Fibroblast of pulmonary artery (primary cell): ENCODE data around the gene TJP2.

ENCODE experiments used
- DNase-seq: peaks from one replicate; pipeline ENCODE4 v3.0.0-alpha.2; 2010; ENCODE audit warnings: low read depth
- H3K4me3 ChIP-seq: replicated peaks from 2 replicates; pipeline ENCODE4 v1.5.1; 2011; ENCODE audit warnings: low read depth, mild to moderate bottlenecking, control low read depth, low read length, moderate library complexity
- TF ChIP-seq, protein P1 (sequence below): IDR thresholded peaks from 2 replicates; pipeline ENCODE4 v1.5.1; 2011; ENCODE audit warnings: mild to moderate bottlenecking, control low read depth, low read length, inconsistent platforms; ENCODE audit errors: missing control alignments

The TJP2 gene

DNA sequence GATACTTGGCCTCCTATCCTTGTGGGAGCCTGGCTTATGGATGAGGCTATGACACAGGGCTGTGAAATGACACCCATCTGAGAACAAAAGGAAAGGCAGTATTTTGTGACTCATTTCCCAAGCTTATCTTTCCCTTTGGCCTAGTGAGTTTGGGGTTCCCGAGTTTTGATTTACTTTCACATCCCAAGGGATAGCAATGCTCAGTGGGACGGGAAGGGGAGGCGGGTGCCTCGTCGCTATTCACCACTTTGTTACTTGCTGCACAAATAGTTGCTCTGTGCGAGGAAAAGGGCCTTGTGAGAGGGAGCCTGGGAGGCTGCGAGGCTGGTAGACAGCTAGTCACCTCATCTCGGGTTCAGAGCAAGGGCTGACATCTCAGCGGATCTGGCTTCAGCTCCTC is 91.8 kb downstream of the TJP2 start:
- H3K4me3 ChIP-seq, result no peak overlapping the region
- peak; percentile 39 for DNase-seq

DNA sequence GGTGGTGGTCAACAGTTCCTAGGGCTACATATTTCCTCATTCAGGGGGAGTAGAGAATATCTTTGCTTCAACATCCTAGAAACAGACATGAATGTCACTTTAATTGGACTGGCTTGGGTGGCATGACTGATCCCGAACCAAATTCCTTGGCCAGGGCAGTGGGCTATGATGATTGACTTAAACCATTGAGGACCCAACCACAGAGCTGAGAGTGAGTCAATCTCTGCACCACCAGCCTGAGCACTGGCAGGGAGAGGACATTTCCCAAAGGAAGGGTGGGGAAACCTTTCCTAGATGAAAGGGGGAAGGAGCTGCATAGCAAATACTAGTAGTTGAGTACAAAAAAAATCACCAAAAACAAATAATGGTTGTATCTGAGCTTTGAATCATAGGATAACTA is 98.1 kb downstream of the TJP2 start:
- TF ChIP-seq, protein P1, sequence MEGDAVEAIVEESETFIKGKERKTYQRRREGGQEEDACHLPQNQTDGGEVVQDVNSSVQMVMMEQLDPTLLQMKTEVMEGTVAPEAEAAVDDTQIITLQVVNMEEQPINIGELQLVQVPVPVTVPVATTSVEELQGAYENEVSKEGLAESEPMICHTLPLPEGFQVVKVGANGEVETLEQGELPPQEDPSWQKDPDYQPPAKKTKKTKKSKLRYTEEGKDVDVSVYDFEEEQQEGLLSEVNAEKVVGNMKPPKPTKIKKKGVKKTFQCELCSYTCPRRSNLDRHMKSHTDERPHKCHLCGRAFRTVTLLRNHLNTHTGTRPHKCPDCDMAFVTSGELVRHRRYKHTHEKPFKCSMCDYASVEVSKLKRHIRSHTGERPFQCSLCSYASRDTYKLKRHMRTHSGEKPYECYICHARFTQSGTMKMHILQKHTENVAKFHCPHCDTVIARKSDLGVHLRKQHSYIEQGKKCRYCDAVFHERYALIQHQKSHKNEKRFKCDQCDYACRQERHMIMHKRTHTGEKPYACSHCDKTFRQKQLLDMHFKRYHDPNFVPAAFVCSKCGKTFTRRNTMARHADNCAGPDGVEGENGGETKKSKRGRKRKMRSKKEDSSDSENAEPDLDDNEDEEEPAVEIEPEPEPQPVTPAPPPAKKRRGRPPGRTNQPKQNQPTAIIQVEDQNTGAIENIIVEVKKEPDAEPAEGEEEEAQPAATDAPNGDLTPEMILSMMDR, result no peak
- H3K4me3 ChIP-seq, result no peak overlapping the region
- DNase-seq, result no peak

More for the DNA sequence above, 91.8 kb downstream of the TJP2 start:
- TF ChIP-seq, protein P1, result no peak

DNA sequence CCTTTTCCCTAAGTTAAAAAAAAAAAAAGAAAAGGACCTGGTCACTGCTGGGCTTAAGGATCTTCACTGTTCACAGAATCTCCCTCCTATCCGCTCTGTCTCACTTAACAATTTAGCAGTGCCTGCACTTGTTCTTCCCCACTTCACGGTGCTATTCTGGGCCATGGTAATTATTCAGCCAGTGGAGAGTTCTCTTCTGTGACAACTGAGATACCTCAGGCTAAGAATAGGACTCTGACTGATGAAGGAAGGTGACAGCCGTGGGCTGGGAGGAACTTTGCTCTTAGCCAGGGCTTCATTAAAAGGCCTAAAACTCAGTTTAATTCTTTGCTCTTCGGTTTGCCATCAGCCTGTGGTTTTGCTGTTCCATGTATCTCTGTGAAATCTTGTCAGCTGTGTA is 99.1 kb downstream of the TJP2 start:
- TF ChIP-seq, protein P1, result no peak
- DNase-seq, result no peak
- no peak overlapping the region for H3K4me3 ChIP-seq

DNA sequence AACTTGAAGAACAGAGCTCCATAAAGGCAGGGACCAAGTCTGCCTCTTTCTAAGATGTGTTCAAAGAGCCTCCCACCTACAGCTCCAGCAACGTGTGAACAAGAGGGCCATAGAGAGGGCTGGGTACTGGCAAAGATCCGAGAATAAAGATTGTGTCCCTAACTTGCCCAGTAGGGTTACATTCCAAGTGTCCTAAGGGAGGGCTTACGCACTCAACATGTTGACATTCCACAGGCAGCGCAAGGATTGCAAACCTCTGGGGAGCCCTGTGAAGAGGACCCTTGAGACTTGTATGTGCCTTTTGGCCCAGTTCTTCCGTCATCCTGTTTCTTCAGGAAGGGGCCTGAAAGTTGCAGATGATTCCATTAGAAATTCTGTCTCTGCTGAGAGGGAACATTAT is 102.7 kb downstream of the TJP2 start:
- H3K4me3 ChIP-seq, result no peak overlapping the region
- TF ChIP-seq, protein P1, result no peak
- DNase-seq, result no peak

DNA sequence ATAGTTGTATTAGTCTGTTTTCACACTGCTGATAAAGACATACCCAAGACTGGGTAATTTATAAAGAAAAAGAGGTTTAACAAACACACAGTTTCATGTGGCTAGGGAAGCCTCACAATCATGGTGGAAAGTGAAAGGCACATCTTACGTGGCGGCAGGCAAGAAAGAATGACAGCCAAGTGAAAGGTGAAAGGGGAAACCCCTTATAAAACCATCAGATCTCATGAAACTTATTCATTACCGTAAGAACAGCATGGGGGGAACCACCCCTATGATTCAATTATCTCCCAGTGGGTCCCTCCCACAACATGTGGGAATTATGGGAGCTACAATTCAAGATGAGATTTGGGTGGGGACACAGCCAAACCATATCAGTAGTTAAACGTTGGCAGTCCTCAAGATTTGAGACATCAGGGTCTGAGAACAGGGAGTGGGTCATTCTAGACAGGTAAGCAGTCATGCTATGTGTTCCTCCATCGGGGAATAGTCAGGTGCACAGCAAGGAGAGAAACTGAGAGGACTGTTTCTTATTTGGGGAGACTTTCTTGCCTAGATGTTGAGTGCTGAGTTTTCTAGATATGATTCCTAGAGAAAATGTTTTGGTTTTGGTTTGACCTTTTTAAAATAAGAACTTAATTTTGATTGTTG is 105.1 kb downstream of the TJP2 start:
- TF ChIP-seq, protein P1, result no peak
- no peak overlapping the region for H3K4me3 ChIP-seq
- DNase-seq, result no peak

DNA sequence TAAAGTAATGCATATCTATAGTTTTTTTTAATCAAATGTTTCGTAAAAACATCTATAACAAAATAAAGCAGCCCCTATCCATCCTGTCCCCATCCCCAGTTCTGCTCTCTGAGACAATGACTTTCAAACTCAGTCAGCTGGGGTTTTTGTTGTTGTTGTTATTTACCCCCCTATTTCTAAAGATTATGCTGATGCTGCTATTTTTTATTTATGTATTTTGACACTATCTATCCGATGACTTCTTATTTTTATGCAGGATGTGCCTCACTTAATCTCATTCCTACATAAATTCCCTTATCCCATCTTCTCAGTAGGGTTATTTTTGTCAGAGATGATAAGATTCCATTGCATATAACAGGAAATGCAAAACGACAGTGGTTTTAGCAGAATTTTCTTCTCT is 105.7 kb downstream of the TJP2 start:
- H3K4me3 ChIP-seq, result no peak overlapping the region
- TF ChIP-seq, protein P1, result no peak
- DNase-seq, result no peak

DNA sequence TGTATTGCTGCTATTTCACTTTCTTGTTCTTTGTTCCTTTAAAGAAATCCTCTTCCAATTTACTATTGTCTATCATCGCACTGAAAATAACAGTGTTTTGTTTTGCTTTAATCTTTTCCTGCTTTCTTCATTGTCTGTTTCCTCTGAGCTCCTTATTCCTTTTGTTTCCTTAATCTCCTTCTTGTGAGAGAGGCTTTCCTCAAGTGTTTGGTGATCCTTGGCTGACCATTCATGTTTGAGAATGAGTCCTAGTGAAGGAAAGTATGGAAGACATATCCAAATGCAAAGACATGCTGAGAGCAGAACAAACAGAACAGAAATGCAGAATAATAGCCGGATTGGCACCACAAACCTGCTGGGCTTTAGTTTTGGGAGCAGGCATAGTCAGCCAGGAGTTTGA is 108.9 kb downstream of the TJP2 start:
- no peak overlapping the region for H3K4me3 ChIP-seq
- TF ChIP-seq, protein P1, result no peak
- DNase-seq, result no peak
